ENCODE results near the gene PCDH9.

PCDH9 gene

DNA sequence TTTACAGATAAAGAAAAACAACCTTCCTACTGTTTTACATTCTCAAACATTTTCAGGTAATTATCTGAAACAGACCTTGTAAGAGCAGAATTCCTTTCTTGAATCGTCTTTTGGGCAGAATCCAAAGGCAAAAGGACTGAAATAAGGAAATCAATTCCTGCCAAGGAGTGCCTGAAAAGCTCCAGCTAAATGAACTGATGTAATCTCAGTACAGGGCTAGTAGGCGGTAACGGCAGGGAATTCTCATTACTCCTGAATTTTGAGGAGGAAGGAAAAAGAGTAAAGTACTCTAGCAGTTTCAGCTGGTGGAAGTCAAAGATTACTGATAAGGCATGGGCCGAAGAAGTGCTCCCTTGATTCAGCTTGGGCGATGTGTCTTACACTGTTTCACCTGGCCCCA is 168.4 kb downstream of the PCDH9 start:
- TF ChIP-seq, protein P1, sequence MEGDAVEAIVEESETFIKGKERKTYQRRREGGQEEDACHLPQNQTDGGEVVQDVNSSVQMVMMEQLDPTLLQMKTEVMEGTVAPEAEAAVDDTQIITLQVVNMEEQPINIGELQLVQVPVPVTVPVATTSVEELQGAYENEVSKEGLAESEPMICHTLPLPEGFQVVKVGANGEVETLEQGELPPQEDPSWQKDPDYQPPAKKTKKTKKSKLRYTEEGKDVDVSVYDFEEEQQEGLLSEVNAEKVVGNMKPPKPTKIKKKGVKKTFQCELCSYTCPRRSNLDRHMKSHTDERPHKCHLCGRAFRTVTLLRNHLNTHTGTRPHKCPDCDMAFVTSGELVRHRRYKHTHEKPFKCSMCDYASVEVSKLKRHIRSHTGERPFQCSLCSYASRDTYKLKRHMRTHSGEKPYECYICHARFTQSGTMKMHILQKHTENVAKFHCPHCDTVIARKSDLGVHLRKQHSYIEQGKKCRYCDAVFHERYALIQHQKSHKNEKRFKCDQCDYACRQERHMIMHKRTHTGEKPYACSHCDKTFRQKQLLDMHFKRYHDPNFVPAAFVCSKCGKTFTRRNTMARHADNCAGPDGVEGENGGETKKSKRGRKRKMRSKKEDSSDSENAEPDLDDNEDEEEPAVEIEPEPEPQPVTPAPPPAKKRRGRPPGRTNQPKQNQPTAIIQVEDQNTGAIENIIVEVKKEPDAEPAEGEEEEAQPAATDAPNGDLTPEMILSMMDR (IDR thresholded peaks at IDR 0.05; ENCODE audit: low read depth, low read length) = no peak
- TF ChIP-seq EZH2phosphoT487 (IDR thresholded peaks at IDR 0.05; ENCODE audit: low read depth) = no peak
- Histone ChIP-seq H3K27ac (ENCODE audit: low read length) (no peak overlapping the region), H2AFZ (ENCODE audit: low read depth, low read length) (no peak overlapping the region), H3K79me2 (ENCODE audit: low read length) (no peaks in the 10 kb centered on the region), H3K36me3 (replicated peaks; ENCODE audit: low read depth, low read length) (no peaks in the 10 kb centered on the region), H3K4me3 (ENCODE audit: low read length) (no peak overlapping the region), H3K27me3 (ENCODE audit: low read depth, low read length) (no peaks in the 10 kb centered on the region), H3K4me1 (ENCODE audit: low read length) (no peaks in the 10 kb centered on the region), H3K9me3 (ENCODE audit: insufficient read depth, low read length) (no peaks in the 10 kb centered on the region), H3K4me2 (ENCODE audit: low read length) (no peak overlapping the region), H3K9ac (ENCODE audit: low read length) (no peak overlapping the region), H4K20me1 (ENCODE audit: insufficient read depth, low read length) (no peaks in the 10 kb centered on the region)

DNA sequence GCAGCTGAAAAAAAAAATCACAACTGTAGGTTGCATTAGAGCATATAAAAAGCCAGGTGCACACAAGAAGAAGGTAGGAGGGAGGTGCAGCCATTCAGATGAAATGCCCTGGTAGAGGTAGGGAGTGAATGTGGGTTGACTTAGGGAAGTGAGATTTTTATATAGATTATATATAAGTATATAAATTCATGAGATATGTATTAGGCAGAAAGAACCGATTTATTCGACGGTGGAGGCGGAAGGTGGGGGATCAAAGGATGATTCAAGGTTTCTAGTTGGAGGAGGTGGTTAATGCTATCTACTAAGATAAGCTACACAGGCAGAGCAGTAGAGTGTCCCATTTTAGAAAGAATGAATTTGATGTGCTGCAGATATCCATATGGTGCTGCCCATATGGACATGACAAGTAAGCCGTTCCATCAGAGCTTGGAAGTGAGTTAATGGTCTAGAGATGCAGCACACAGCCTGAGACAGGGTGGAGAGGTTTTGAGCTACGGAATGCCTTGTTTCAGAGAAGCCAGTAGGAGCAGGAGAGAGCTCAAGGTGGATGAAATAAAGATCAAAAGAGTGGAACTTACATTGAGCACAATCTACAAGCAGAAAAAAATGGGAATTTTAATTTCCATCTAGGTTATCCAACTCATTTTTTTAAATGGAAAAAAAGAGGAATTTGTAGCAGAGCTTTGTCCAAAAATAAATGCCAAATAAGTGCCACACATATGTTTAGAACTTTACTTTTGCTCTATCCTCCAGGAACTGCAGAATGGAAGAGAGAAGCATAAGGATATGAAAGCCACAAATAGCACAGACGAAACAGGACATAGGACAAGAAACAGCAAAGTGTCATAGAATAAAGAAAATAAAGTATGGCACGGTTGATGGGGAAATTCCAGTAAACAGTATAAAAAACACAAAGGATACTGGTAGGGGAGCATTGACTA is 177.3 kb downstream of the PCDH9 start:
- no peak for TF ChIP-seq EZH2phosphoT487 (IDR thresholded peaks at IDR 0.05; ENCODE audit: low read depth)
- TF ChIP-seq, protein P1 (IDR thresholded peaks at IDR 0.05; ENCODE audit: low read depth, low read length) = no peak
- Histone ChIP-seq H3K79me2 (ENCODE audit: low read length) (no peaks in the 10 kb centered on the region), H3K4me3 (ENCODE audit: low read length) (no peak overlapping the region), H3K27ac (ENCODE audit: low read length) (no peak overlapping the region), H3K4me1 (ENCODE audit: low read length) (no peaks in the 10 kb centered on the region), H3K4me2 (ENCODE audit: low read length) (no peak overlapping the region), H3K36me3 (replicated peaks; ENCODE audit: low read depth, low read length) (no peaks in the 10 kb centered on the region), H4K20me1 (ENCODE audit: insufficient read depth, low read length) (no peaks in the 10 kb centered on the region), H3K27me3 (ENCODE audit: low read depth, low read length) (no peaks in the 10 kb centered on the region), H3K9ac (ENCODE audit: low read length) (no peak overlapping the region), H2AFZ (ENCODE audit: low read depth, low read length) (no peak overlapping the region; the same call in 1 of the 2 replicates), H3K9me3 (ENCODE audit: insufficient read depth, low read length) (no peaks in the 10 kb centered on the region)

DNA sequence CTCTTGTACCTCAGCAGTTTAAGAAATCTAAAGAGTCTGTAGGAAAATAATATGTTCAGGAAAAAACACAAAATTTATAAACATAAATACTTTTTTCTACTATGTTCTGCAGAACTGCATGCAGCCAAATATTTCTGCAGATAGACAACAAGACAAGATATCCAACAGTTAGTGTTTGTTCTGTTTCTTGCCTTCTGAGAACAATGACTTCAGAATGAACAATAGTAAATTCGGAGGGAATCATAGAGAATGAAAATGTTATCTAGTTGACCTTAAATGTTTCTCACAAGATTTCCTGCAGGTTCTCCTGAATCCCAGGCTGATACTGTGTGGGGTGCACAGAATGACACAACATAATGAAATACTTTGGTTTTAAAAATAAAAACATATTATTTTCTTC is 180.4 kb downstream of the PCDH9 start:
- no peak overlapping the region for H3K4me2 ChIP-seq (ENCODE audit: low read length)
- H3K36me3 ChIP-seq (replicated peaks; ENCODE audit: low read depth, low read length) = no peaks in the 10 kb centered on the region
- no peaks in the 10 kb centered on the region for H4K20me1 ChIP-seq (ENCODE audit: insufficient read depth, low read length)
- TF ChIP-seq EZH2phosphoT487 (IDR thresholded peaks at IDR 0.05; ENCODE audit: low read depth) = no peak
- TF ChIP-seq, protein P1 (IDR thresholded peaks at IDR 0.05; ENCODE audit: low read depth, low read length) = no peak
- H3K9me3 ChIP-seq (ENCODE audit: insufficient read depth, low read length) = no peaks in the 10 kb centered on the region
- no peaks in the 10 kb centered on the region for H3K27me3 ChIP-seq (ENCODE audit: low read depth, low read length)
- no peak overlapping the region for H3K9ac ChIP-seq (ENCODE audit: low read length)
- no peak overlapping the region for H2AFZ ChIP-seq (ENCODE audit: low read depth, low read length)
- no peaks in the 10 kb centered on the region for H3K4me1 ChIP-seq (ENCODE audit: low read length)
- no peaks in the 10 kb centered on the region for H3K79me2 ChIP-seq (ENCODE audit: low read length)
- no peak overlapping the region for H3K4me3 ChIP-seq (ENCODE audit: low read length)
- no peak overlapping the region for H3K27ac ChIP-seq (ENCODE audit: low read length)

DNA sequence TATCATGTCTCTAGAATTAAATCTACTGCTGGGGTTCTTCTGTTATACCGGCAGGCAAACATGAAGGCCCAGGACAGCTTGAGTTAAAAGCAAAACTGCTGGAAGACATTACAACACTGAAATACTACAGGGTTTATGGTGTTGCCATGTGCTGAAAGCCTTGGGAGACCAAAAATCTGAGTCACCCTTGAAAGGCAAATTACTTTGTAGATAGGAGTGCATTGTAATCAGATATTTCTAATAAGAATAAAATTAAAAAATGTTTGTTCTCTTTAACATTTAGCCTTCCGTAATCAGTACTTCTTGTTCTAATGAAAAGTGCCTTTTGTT is 181.3 kb downstream of the PCDH9 start:
- no peak for TF ChIP-seq EZH2phosphoT487 (IDR thresholded peaks at IDR 0.05; ENCODE audit: low read depth)
- TF ChIP-seq, protein P1 (IDR thresholded peaks at IDR 0.05; ENCODE audit: low read depth, low read length) = no peak
- H3K4me2 ChIP-seq (ENCODE audit: low read length) = no peak overlapping the region

More for the DNA sequence above, 181.3 kb downstream of the PCDH9 start:
- H3K79me2 ChIP-seq (ENCODE audit: low read length) = no peaks in the 10 kb centered on the region
- no peaks in the 10 kb centered on the region for H3K4me1 ChIP-seq (ENCODE audit: low read length)
- H2AFZ ChIP-seq (ENCODE audit: low read depth, low read length) = no peak overlapping the region
- H3K27ac ChIP-seq (ENCODE audit: low read length) = no peak overlapping the region
- no peaks in the 10 kb centered on the region for H3K36me3 ChIP-seq (replicated peaks; ENCODE audit: low read depth, low read length)
- no peaks in the 10 kb centered on the region for H3K27me3 ChIP-seq (ENCODE audit: low read depth, low read length)
- no peaks in the 10 kb centered on the region for H3K9me3 ChIP-seq (ENCODE audit: insufficient read depth, low read length)
- no peak overlapping the region for H3K4me3 ChIP-seq (ENCODE audit: low read length)
- H4K20me1 ChIP-seq (ENCODE audit: insufficient read depth, low read length) = no peaks in the 10 kb centered on the region
- H3K9ac ChIP-seq (ENCODE audit: low read length) = no peak overlapping the region

All from OCI-LY3 (cell line).